Measurements from ENCODE around the gene NPFFR2. TPM values are rescaled to one million over a fixed set of nuclear protein-coding genes. Genes with fewer than 3 reads are reported as not detected.

NPFFR2 gene
- total RNA-seq (2021; ENCODE audit: unreplicated experiment) (not detected), Bru-seq, nascent RNA (percentile 1 among the genes with signal in this experiment), BruChase-seq, experiment 1, labeled RNA remaining after a 6-hour chase (not detected), BruChase-seq, experiment 2, labeled RNA remaining after a 2-hour chase (percentile 1 among the genes with signal in this experiment)
- polyA plus RNA-seq (2012), result not detected in 2 replicates
- long read RNA-seq, result 0 reads

DNA sequence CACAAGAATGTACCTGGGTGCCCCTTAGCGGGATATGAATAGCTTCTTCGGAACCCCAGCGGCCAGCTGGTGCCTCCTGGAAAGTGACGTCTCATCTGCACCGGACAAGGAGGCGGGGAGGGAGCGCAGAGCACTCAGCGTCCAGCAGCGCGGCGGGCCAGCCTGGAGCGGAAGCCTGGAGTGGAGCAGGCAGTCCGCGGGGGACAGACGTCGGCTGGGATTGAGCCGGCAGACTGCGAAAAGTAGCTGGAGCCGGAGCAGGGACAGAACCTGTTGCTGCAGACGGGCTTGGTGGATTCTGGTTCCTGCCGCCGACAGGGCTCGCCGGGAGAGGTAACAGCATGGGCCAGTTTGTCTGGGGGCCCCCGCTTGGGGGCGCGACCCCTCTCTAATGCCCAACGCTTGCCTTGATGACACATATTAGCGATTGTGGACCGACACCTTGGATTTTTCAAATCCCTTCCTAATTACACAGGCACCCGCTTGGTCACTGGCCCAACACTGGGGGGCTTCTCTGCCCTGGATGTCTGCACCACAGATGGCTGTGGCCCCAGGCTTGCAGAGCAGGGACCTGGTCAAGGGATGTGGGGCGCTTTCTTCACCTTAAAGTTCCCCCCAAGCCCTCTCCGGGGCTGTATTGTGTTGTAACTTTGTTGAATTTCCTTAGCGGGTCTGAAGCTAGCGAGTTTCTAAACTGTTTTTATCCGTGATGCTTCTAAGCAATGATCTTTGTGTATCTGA, at the start of gene NPFFR2:
NPFFR2 (plus strand) TSS at position 133 of the 741 bp plus-strand sequence. CDS start 96,592 bp downstream, outside the sequence.
- H3K27ac ChIP-seq (ENCODE audit: low read depth, low read length), result no peak within 1 kb of the TSS
- H3K4me2 ChIP-seq (ENCODE audit: low read length), result no peak within 1 kb of the TSS
- DNase-seq (ENCODE audit: low read depth, low spot score) (no peak), ATAC-seq (no peak)
- H3K27me3 ChIP-seq (ENCODE audit: insufficient read depth, low read length), result no peaks in the 10 kb centered on the region
- no peaks in the 10 kb centered on the region for H3K4me1 ChIP-seq (ENCODE audit: control insufficient read depth in 1 of 2, insufficient read depth in 2 of 2, low read length in 2 of 2)
- BruUV-seq (replicated peaks), result no TSS peak
- no peaks in the 10 kb centered on the region for H3K9me2 ChIP-seq (ENCODE audit: insufficient read depth)
- no peak for TF ChIP-seq JUND (IDR thresholded peaks at IDR 0.05)
- TF ChIP-seq SRF (IDR thresholded peaks at IDR 0.05; ENCODE audit: low read depth), result no peak
- no peak for TF ChIP-seq POLR2AphosphoS5 (IDR thresholded peaks at IDR 0.05; ENCODE audit: low read depth, low read length)
- TF ChIP-seq, protein P1, sequence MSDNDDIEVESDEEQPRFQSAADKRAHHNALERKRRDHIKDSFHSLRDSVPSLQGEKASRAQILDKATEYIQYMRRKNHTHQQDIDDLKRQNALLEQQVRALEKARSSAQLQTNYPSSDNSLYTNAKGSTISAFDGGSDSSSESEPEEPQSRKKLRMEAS (IDR thresholded peaks at IDR 0.05), result no peak
- TF ChIP-seq SP1 (IDR thresholded peaks at IDR 0.05; ENCODE audit: low read depth), result no peak
- no peak for TF ChIP-seq EZH2 (IDR thresholded peaks at IDR 0.05)
- TF ChIP-seq FOSL1 (IDR thresholded peaks at IDR 0.05; ENCODE audit: low read depth), result no peak
- no peak for TF ChIP-seq ELF1 (IDR thresholded peaks at IDR 0.05; ENCODE audit: borderline replicate concordance, low read depth)
- no peak for TF ChIP-seq POLR2A (IDR thresholded peaks at IDR 0.05; ENCODE audit: borderline replicate concordance, extremely low read depth, insufficient read depth, insufficient read length)
- TF ChIP-seq EZH2phosphoT487 (IDR thresholded peaks at IDR 0.05; ENCODE audit: borderline replicate concordance), result no peak
- no peak for TF ChIP-seq ZFX (IDR thresholded peaks at IDR 0.05)
- TF ChIP-seq TCF7L2 (IDR thresholded peaks at IDR 0.05; ENCODE audit: borderline replicate concordance, extremely low read depth, insufficient read depth, insufficient read length), result no peak
- no peak for TF ChIP-seq SIN3A (IDR thresholded peaks at IDR 0.05; ENCODE audit: low read depth)
- no peak within 1 kb of the TSS for H3K9ac ChIP-seq (ENCODE audit: low read length)
- ChIA-PET RAD21 (ENCODE audit: low non-redundant PET in 1 of 2, low total read pairs in 2 of 2, uncharacterized antibody in 2 of 2, unreplicated experiment in 2 of 2) (no interaction called here), POLR2A (no interaction called here), CTCF (no interaction called here)
- H3K9me3 ChIP-seq (ENCODE audit: control insufficient read depth in 1 of 2, insufficient read depth in 1 of 2, low read depth in 1 of 2, low read length in 2 of 2), result peaks cover 0 to 13% of the 10 kb centered on the region in 2 experiments; a peak in 3 of 4 replicates
- H3K79me2 ChIP-seq (ENCODE audit: insufficient read depth, low read length), result no peaks in the 10 kb centered on the region
- H4K20me1 ChIP-seq (ENCODE audit: insufficient read depth), result no peaks in the 10 kb centered on the region
- no peak within 1 kb of the TSS for H2AFZ ChIP-seq (ENCODE audit: low read depth, low read length, poor library complexity, severe bottlenecking)
- no peaks in the 10 kb centered on the region for H3K36me3 ChIP-seq (ENCODE audit: control insufficient read depth in 1 of 2, insufficient read depth in 2 of 2, low read length in 2 of 2)
- intact Hi-C loops (cut with micrococcal nuclease), result no loop called here
- H3K4me3 ChIP-seq (replicated peaks in 1 of 2; ENCODE audit: low read depth in 1 of 2, low read length in 2 of 2), result no peak within 1 kb of the TSS

Measured in HCT116 (cell line).